ENCODE data around the gene PTPN11. TPM values are rescaled to one million over a fixed set of nuclear protein-coding genes. Genes with fewer than 3 reads are reported as not detected.

PTPN11 gene
- total and polyA plus RNA-seq, 4 donors = 23.3 to 101 (median 44.3) TPM

- no peak for ATAC-seq (ENCODE audit: insufficient read depth, low FRiP score)
- Histone ChIP-seq H3K9ac (ENCODE audit: insufficient read depth in 1 of 2, low read length in 2 of 2) (no peak overlapping the region), H3K4me1 (ENCODE audit: control insufficient read depth in 5 of 5, insufficient read depth in 5 of 5, low read length in 5 of 5) (peaks cover 0 to 18% (median 0%) of the 10 kb centered on the region in 5 donors), H3K27me3 (ENCODE audit: control insufficient read depth in 3 of 3, insufficient read depth in 3 of 3, low read length in 2 of 3) (no peaks in the 10 kb centered on the region), H3K9me3 (ENCODE audit: control insufficient read depth in 4 of 4, insufficient read depth in 3 of 4, low read length in 3 of 4) (no peaks in the 10 kb centered on the region), H3K36me3 (ENCODE audit: control insufficient read depth in 4 of 4, insufficient read depth in 4 of 4, low read length in 4 of 4) (peaks cover 0 to 4% (median under 1%) of the 10 kb centered on the region in 4 donors), H3K27ac (ENCODE audit: low read depth in 1 of 2, low read length in 1 of 2) (no peak overlapping the region), H3K4me3 (no peak overlapping the region)
- WGBS, 2 donors = 94 to 96% methylated on average over 7 of the region's 7 CpGs
- no peak for TF ChIP-seq CTCF (IDR thresholded peaks at IDR 0.05; ENCODE audit: control extremely low read depth, extremely low read depth)
- no peak for DNase-seq
These were observed 7.0 kb downstream of the PTPN11 start for GRCh38 chr12:112425582-112426382.

DNA sequence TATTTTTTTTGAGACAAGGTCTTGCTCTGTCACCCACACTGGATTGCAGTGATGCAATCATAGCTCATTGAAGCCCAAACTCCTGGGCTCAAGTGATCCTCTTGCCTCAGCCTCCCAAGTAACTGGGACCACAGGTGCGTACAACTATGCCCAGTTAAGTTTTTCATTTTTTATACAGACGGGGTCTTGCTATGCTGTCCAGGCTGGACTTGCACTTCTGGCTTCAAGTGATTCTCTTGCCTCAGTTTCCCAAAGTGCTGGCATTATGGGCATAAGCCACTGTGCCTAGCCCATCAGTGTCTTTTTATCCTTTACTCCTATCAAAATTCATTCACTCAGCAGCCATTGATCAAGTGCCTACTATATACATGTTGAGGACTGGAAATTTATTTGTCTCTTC lies 9.0 kb downstream of the PTPN11 start:
- peaks cover 0 to 13% (median 0%) of the 10 kb centered on the region in 5 donors for H3K4me1 ChIP-seq (ENCODE audit: control insufficient read depth in 5 of 5, insufficient read depth in 5 of 5, low read length in 5 of 5)
- H3K27me3 ChIP-seq (ENCODE audit: control insufficient read depth in 3 of 3, insufficient read depth in 3 of 3, low read length in 2 of 3) = no peaks in the 10 kb centered on the region
- no peak for DNase-seq
- ATAC-seq (ENCODE audit: insufficient read depth, low FRiP score) = no peak
- no peak overlapping the region for H3K9ac ChIP-seq (ENCODE audit: insufficient read depth in 1 of 2, low read length in 2 of 2)
- WGBS, 2 donors = 98% methylated on average over 2 of the region's 2 CpGs
- H3K36me3 ChIP-seq (ENCODE audit: control insufficient read depth in 4 of 4, insufficient read depth in 4 of 4, low read length in 4 of 4) = peaks cover 0 to 4% (median 2%) of the 10 kb centered on the region in 4 donors
- no peak overlapping the region for H3K27ac ChIP-seq (ENCODE audit: low read depth in 1 of 2, low read length in 1 of 2)
- H3K4me3 ChIP-seq = no peak overlapping the region
- H3K9me3 ChIP-seq (ENCODE audit: control insufficient read depth in 4 of 4, insufficient read depth in 3 of 4, low read length in 3 of 4) = no peaks in the 10 kb centered on the region
- no peak for TF ChIP-seq CTCF (IDR thresholded peaks at IDR 0.05; ENCODE audit: control extremely low read depth, extremely low read depth)

DNA sequence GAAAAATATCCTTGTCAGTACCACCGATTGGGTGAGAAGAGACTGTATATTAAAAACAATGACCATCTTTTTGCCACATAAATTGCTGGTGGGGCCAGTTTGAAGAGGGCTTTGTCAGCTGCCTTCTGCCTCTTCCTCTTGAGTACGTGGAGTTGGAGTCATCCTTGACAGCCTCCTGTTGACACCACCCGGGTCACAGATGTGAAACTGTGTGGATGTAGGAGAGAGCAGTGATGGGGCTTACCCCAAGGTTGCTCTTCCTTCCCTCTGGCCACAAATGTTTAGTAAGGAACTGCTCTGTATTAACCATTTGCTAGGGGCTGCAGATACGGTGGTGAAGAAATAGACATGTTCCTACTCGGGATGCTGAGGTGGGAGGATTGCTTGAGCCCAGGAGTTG lies 12.2 kb downstream of the PTPN11 start:
- H3K4me1 ChIP-seq (ENCODE audit: control insufficient read depth in 5 of 5, insufficient read depth in 5 of 5, low read length in 5 of 5) = peaks cover 0 to 3% (median 0%) of the 10 kb centered on the region in 5 donors
- no peak overlapping the region for H3K4me3 ChIP-seq
- DNase-seq = no peak
- peaks cover 0 to 4% (median 2%) of the 10 kb centered on the region in 4 donors for H3K36me3 ChIP-seq (ENCODE audit: control insufficient read depth in 4 of 4, insufficient read depth in 4 of 4, low read length in 4 of 4)
- WGBS, 2 donors = 45 to 62% methylated on average over 5 of the region's 5 CpGs
- ATAC-seq (ENCODE audit: insufficient read depth, low FRiP score) = no peak
- H3K27me3 ChIP-seq (ENCODE audit: control insufficient read depth in 3 of 3, insufficient read depth in 3 of 3, low read length in 2 of 3) = no peaks in the 10 kb centered on the region
- no peaks in the 10 kb centered on the region for H3K9me3 ChIP-seq (ENCODE audit: control insufficient read depth in 4 of 4, insufficient read depth in 3 of 4, low read length in 3 of 4)
- H3K9ac ChIP-seq (ENCODE audit: insufficient read depth in 1 of 2, low read length in 2 of 2) = no peak overlapping the region
- H3K27ac ChIP-seq (ENCODE audit: low read depth in 1 of 2, low read length in 1 of 2) = no peak overlapping the region
- no peak for TF ChIP-seq CTCF (IDR thresholded peaks at IDR 0.05; ENCODE audit: control extremely low read depth, extremely low read depth)

All from lung (tissue), 12 donors.